Stimulated activated CD4-positive, alpha-beta T cell treated with anti-CD3 and anti-CD28 coated beads, Interleukin-4, amount 100 ng/mL, for 4 hours (primary cell): Measurements from ENCODE around the gene CDK12.
"Not testable (repeated sequence)": the region's sequence is repeated elsewhere in the genome, so short reads cannot be mapped to it uniquely, and the experiment has no call there.

Experiments used
- DNase-seq, 2 experiments: peaks; one replicate each; pipeline ENCODE4 v3.0.0-alpha.2; 2020

CDK12 gene

GRCh38 chr17:39461113-39461925 lies at the start of gene CDK12:
TSS of gene CDK12 (plus strand) at chr17:39461486. CDS start at chr17:39462072, 586 bp downstream.
- peak; percentile 85 to 96 for DNase-seq

- no peak for DNase-seq
Measured at GRCh38 chr17:39416141-39416540, 45.1 kb upstream of the CDK12 start.

DNA sequence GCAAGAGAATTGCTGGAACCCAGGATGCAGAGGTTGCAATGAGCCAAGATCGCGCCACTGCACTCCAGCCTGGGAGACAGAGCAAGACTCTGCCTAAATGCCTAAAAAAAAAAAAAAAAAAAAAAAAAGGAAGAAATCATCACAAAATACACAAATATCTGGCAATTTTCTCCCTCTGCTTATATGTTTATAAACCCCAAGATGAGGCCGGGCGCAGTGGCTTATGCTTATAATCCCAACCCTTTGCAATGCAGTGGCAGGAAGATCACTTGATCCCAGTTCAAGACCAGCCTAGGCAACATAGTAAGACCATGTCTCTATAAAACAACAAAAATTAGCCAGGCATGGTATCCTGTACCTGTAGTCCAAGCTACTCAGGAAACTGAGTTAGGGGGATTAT lies 31.7 kb upstream of the CDK12 start:
- no peak for DNase-seq

- not testable (repeated sequence) for DNase-seq
Measured at GRCh38 chr17:39439868-39440267, 21.4 kb upstream of the CDK12 start.

DNA sequence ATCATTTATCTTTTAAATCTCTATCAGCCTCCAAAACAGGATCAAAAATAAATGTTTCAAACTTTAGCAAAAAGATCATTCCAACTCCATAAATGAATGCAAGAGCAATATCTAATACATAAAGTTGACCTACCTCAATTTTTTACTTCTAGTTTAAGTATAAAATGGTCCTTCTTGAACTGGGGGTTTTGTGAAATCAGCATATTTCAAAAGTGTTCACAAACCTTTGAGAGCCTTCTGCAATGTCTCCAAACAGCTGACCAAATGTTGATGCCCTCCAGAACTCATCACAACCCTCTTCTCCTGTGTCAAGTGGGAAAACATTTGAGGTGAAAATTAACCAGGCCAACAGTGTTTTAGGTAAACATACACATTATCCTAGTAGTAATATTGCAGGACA lies 18.0 kb upstream of the CDK12 start:
- no peak for DNase-seq

DNA sequence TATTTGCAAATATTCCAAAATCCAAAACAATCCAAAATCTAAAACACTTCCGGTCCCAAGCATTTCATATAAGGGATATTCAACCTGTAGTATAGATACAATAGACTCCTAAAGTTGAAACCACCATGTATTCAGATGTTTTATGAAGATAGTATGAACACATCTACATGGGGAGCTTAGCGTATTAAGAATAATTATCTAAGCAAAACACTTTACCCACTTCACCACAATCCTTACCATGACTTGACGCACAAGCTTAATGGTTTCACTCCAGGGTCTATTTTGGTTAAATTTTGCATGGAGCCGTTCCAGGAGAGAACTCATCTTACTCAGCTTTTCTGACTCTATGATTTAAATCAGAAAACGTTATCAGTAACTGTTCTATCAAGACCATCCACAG lies 13.7 kb upstream of the CDK12 start:
- DNase-seq = no peak

DNA sequence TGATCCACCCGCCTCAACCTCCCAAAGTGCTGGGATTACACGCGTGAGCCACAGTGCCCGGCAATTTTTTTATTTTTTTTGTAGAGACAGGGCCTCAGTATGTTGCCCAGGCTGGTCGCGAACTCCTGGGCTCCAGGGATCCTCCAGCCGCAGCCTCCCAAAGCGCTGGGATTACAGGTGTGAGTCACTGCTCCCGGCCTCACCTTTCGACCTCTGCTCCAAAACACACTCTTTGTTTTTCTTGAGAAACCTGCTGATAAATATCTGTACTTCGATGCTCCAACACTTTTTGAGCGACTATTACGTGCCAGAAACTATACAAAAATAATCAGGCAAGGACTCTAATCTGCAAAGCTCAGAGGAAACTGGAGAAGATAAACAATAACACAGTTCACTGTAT lies 11.2 kb upstream of the CDK12 start:
- DNase-seq = no peak

DNA sequence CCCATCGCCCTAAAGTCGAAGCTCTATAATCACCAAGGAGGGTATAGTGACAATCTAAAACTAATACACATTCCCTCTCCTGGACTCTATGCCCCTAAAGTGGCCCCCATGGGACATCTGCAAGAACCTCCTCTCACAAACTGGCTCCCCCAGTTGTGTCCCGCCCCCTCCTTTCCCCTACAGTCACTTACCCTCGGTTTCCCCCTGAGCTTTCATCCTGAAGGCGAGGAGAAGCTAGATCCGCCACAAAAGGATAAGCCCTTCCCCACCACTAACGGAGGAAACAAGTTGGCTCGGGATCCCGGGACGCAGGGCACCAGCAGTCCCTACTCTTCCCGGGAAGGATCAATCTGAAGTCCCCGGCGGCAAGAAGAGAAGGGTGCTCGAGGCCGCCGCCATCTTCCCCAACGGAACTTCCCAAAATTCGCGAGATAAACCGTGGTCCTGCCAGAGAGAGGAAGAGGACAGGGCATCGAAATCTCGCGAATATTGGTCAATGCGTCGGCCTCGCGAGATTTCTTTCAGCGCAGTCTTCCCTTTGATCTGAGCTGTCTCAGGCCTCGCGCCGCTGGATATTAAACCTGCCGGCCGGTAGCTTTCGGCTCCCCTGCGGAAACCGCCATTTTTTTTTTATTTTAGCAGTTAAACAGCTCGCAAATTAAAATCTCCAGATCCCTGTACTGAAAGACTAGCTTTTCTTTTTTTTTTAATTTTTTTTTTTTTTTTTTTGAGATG lies 10.3 kb upstream of the CDK12 start, which contains the start of gene MED1:
Gene MED1 (minus strand): TSS at position 417 of the 735 bp plus-strand sequence. CDS start 201 bp downstream, at position 216.
- peak; percentile 79 to 90 for DNase-seq

- no peak for DNase-seq
Measured at GRCh38 chr17:39455919-39456318, 5.4 kb upstream of the CDK12 start.

- DNase-seq = peak in 1 of 2 experiments; percentile 63
Measured at GRCh38 chr17:39461926-39462569, 762 bp downstream of the CDK12 start.

DNA sequence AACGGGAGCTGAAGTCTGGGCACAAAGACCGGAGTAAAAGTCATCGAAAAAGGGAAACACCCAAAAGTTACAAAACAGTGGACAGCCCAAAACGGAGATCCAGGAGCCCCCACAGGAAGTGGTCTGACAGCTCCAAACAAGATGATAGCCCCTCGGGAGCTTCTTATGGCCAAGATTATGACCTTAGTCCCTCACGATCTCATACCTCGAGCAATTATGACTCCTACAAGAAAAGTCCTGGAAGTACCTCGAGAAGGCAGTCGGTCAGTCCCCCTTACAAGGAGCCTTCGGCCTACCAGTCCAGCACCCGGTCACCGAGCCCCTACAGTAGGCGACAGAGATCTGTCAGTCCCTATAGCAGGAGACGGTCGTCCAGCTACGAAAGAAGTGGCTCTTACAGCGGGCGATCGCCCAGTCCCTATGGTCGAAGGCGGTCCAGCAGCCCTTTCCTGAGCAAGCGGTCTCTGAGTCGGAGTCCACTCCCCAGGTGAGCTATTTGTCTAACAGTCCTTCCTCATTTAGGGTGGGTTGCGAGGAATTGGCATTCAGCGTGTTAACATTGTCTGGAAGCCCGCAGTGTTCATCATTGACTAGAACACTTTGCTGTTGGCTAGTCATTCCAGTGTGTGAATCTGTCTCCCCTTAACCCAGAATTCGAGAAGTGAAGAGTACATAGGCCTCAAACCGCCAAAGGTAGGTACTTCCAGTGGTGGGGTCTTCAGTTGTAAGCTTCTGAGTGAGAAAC lies 1.5 kb downstream of the CDK12 start:
- peak in 1 of 2 experiments; percentile 8 for DNase-seq

GRCh38 chr17:39464639-39465181 lies 3.4 kb downstream of the CDK12 start:
- DNase-seq = not testable (repeated sequence)

DNA sequence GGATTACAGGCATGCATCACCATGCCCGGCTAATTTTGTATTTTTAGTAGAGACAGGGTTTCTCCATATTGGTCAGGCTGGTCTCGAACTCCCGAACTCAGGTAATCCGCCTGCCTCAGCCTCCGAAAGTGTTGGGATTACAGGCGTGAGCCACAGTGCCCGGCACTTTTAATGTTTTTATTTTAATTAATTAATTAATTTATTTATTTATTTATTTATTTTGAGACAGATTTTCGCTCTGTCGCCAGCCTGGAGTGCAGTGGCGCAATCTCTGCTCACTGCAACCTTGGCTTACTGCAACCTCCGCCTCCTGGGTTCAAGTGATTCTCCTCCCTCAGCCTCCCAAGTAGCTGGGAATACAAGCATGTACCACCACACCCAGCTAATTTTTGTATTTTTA lies 7.3 kb downstream of the CDK12 start:
- not testable (repeated sequence) for DNase-seq

DNA sequence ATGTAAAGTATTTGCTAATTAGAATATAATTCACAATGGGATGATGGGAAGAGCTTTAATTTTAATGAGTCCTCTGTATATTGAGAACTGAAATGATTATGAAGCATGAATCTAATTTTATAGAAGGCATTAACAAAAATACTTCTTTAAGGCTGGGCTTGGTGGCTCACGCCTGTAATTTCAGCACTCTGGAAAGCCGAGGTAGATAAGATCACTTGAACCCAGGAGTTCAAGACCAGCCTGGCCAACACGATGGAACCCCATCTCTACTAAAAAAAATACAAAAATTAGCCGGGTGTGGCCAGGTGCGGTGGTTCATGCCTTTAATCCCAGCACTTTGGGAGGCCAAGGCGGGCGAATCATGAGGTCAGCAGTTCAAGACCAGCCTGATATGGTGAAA lies 12.0 kb downstream of the CDK12 start:
- no peak for DNase-seq

- DNase-seq = not testable (repeated sequence)
Measured at GRCh38 chr17:39479631-39480030, 18.3 kb downstream of the CDK12 start.

DNA sequence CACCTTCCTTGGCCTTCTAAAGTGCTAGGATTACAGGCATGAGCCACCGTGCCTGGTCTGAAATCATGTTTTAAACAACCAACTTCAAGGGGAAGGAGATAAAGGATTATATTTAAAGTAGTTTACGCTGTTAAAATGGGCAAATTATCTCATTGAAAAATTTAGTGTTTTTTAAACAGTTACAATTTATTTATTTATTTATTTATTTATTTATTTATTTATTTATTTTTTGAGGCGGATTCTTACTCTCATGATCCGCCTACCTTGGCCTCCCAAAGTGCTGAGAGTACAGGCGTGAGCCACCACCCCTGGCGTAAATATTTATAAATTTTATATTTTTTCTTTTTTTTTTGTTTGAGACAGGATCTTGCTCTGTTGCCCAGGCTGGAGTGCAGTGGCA lies 22.2 kb downstream of the CDK12 start:
- DNase-seq = no peak

DNA sequence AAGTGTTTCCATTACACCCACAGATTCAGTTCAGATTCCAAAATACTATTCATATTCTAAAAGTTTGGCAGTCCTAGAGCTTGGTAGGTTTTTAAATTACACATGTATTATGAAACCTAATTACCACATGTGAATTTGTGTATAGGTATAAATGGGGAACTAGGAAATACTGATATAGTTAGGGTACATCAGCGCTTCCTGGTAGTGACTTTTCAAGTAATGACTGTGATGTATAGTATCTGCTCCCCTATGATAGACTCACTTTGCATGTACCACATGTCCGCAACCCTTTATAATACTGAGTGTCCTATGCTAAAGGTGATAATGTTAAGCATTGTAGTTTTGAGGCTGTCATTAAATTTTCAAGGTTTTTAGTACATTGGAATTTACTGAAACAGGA lies 22.9 kb downstream of the CDK12 start:
- DNase-seq = no peak

GRCh38 chr17:39485555-39485954 lies 24.3 kb downstream of the CDK12 start:
- no peak for DNase-seq

DNA sequence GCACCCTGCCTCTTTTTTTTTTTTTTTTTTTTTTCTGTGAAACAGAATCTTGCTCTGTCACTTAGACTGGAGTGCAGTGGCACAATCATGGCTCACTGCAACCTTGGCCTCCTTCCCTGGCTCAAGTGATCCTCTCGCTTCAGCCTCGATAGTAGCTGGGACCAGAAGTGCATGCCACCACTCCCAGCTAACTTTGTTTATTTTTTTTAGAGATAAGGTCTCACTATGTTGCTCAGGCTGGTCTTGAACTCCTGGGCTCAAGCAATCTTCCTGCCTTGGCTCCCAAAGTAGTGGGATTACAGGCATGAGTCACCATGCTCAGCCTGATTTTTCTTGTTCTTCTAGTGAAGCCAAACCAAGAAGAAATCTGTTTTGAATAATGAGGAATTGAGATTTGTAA lies 25.0 kb downstream of the CDK12 start:
- no peak for DNase-seq

GRCh38 chr17:39487490-39487889 lies 26.2 kb downstream of the CDK12 start:
- not testable (repeated sequence) for DNase-seq

DNA sequence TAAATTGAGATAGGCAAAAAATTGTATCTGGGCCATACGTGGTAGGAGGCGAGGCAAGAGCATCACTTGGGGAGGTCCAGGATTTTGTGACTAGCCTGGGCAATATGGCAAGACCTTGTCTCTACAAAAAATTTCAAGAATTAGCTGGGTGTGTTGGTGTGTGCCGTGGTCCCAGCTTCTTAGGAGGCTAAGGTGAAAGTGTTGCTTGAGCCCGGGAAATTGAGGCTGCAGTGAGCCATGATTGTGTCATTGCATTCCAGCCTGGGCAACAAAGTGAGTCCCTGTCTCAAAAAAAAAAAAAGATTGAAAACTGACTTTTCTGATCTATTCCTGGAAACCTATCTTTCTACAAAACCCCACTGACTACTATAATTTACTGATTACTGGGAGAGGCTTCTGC lies 26.7 kb downstream of the CDK12 start:
- no peak for DNase-seq

GRCh38 chr17:39496921-39497320 lies 35.6 kb downstream of the CDK12 start:
- not testable (repeated sequence) for DNase-seq
